ENCODE data around the gene CCDC38.

The CCDC38 gene

GRCh38 chr12:95830335-95831089 lies 111.9 kb downstream of the CCDC38 start:
- Histone ChIP-seq H3K4me3 (ENCODE audit: low read depth in 1 of 2, low read length in 2 of 2) (no peak overlapping the region), H3K27me3 (ENCODE audit: low read depth, low read length) (no peaks in the 10 kb centered on the region), H3K27ac (ENCODE audit: low read length) (no peak overlapping the region), H3K9me3 (ENCODE audit: control insufficient read depth in 1 of 2, low read length in 2 of 2) (no peaks in the 10 kb centered on the region), H3K4me1 (ENCODE audit: control insufficient read depth in 1 of 2, insufficient read depth in 2 of 2, low read length in 2 of 2) (no peaks in the 10 kb centered on the region), H3K36me3 (ENCODE audit: control insufficient read depth in 1 of 2, insufficient read depth in 2 of 2, low read length in 2 of 2) (no peaks in the 10 kb centered on the region)

- H3K27ac ChIP-seq (ENCODE audit: low read length): no peak overlapping the region
- H3K27me3 ChIP-seq (ENCODE audit: low read depth, low read length): no peaks in the 10 kb centered on the region
- no peaks in the 10 kb centered on the region for H3K36me3 ChIP-seq (ENCODE audit: control insufficient read depth in 1 of 2, insufficient read depth in 2 of 2, low read length in 2 of 2)
- H3K4me3 ChIP-seq (ENCODE audit: low read depth in 1 of 2, low read length in 2 of 2): no peak overlapping the region
- no peaks in the 10 kb centered on the region for H3K9me3 ChIP-seq (ENCODE audit: control insufficient read depth in 1 of 2, low read length in 2 of 2)
- H3K4me1 ChIP-seq (ENCODE audit: control insufficient read depth in 1 of 2, insufficient read depth in 2 of 2, low read length in 2 of 2): no peaks in the 10 kb centered on the region
These were observed 113.0 kb downstream of the CCDC38 start for GRCh38 chr12:95829395-95829794.

- Histone ChIP-seq H3K27ac (ENCODE audit: low read length) (no peak overlapping the region), H3K27me3 (ENCODE audit: low read depth, low read length) (no peaks in the 10 kb centered on the region), H3K9me3 (ENCODE audit: control insufficient read depth in 1 of 2, low read length in 2 of 2) (no peaks in the 10 kb centered on the region), H3K4me3 (ENCODE audit: low read depth in 1 of 2, low read length in 2 of 2) (no peak overlapping the region), H3K4me1 (ENCODE audit: control insufficient read depth in 1 of 2, insufficient read depth in 2 of 2, low read length in 2 of 2) (no peaks in the 10 kb centered on the region), H3K36me3 (ENCODE audit: control insufficient read depth in 1 of 2, insufficient read depth in 2 of 2, low read length in 2 of 2) (no peaks in the 10 kb centered on the region)
These were observed 122.2 kb downstream of the CCDC38 start for GRCh38 chr12:95820096-95820703.
